ENCODE measurements around the gene CACNA1C. TPM values are rescaled to one million over a fixed set of nuclear protein-coding genes. Genes with fewer than 3 reads are reported as not detected.

Gene CACNA1C
- polyA plus RNA-seq, 1 of the 3 experiments (the other 2 are of a cell fraction), result 1.5 TPM

DNA sequence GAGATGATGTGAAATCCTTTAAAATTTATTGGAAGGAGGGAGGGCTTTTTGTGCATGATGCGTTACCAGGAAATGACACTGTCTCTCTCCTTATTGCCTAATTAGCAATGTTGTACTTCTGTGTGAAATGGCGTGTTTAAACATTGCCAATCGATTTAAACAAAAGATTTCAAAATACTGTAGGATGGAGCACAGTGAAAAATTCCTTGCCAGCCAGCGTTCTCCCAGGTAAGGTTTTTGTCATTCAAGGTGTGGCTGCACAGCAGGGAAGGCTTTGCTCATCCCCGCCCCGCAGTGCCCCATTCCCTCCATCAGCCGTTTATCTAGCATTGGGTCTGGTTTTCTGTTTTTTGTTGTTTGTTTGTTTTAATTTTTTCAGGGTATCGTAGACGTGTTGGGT lies 137.3 kb downstream of the CACNA1C start:
- Histone ChIP-seq H2AFZ (ENCODE audit: low read depth) (no peak overlapping the region), H3K4me2 (no peak overlapping the region), H3K9me3 (no peaks in the 10 kb centered on the region), H3K27ac (ENCODE audit: low read depth in 2 of 2, low read length in 1 of 2) (no peak overlapping the region), H3K79me2 (ENCODE audit: insufficient read depth) (no peaks in the 10 kb centered on the region), H3K4me3 (ENCODE audit: low read depth in 2 of 2, low read length in 1 of 2) (no peak overlapping the region), H3F3A (replicated peaks; ENCODE audit: insufficient read depth) (peaks cover 4% of the 10 kb centered on the region), H3K36me3 (replicated peaks in 1 of 2; ENCODE audit: control insufficient read depth in 1 of 2, insufficient read depth in 2 of 2, low read length in 1 of 2) (no peaks in the 10 kb centered on the region), H3K9ac (no peak overlapping the region), H4K20me1 (ENCODE audit: insufficient read depth) (no peaks in the 10 kb centered on the region), H3K9me2 (no peaks in the 10 kb centered on the region), H3K27me3 (ENCODE audit: insufficient read depth) (no peaks in the 10 kb centered on the region), H3K4me1 (ENCODE audit: control insufficient read depth in 1 of 2, insufficient read depth in 2 of 2, low read depth in 1 of 2, low read length in 1 of 2) (peaks cover 0 to 22% of the 10 kb centered on the region in 2 experiments; a peak in 1 of 4 replicates)
- POLR2A ChIA-PET, result no interaction called here
- 76% methylated on average over 9 of the region's 9 CpGs for WGBS (ENCODE audit: low lambda C conversion rate)
- CTCF ChIA-PET, result no interaction called here
- DNase-seq, result no peak
- no peak for TF ChIP-seq RAD21 (IDR thresholded peaks at IDR 0.05; ENCODE audit: low read length)
- no peak for TF ChIP-seq IRF3 (IDR thresholded peaks at IDR 0.05; ENCODE audit: low read depth, low read length)
- TF ChIP-seq SIN3A (IDR thresholded peaks at IDR 0.05; ENCODE audit: borderline replicate concordance, low read depth, low read length), result no peak
- TF ChIP-seq FOXM1 (IDR thresholded peaks at IDR 0.05; ENCODE audit: low read depth), result no peak
- no peak for TF ChIP-seq SMC3 (IDR thresholded peaks at IDR 0.05; ENCODE audit: low read depth, low read length)
- no peak for TF ChIP-seq CHD2 (IDR thresholded peaks at IDR 0.05; ENCODE audit: low read length, partially characterized antibody)
- TF ChIP-seq MXI1 (IDR thresholded peaks at IDR 0.05; ENCODE audit: low read depth, low read length), result no peak
- TF ChIP-seq, protein P1, sequence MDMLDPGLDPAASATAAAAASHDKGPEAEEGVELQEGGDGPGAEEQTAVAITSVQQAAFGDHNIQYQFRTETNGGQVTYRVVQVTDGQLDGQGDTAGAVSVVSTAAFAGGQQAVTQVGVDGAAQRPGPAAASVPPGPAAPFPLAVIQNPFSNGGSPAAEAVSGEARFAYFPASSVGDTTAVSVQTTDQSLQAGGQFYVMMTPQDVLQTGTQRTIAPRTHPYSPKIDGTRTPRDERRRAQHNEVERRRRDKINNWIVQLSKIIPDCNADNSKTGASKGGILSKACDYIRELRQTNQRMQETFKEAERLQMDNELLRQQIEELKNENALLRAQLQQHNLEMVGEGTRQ (IDR thresholded peaks at IDR 0.05; ENCODE audit: borderline replicate concordance, low read depth, low read length), result no peak
- no peak for TF ChIP-seq TCF12 (IDR thresholded peaks at IDR 0.05)
- no peak for TF ChIP-seq TAF1 (IDR thresholded peaks at IDR 0.05; ENCODE audit: borderline replicate concordance, low read depth, low read length)

DNA sequence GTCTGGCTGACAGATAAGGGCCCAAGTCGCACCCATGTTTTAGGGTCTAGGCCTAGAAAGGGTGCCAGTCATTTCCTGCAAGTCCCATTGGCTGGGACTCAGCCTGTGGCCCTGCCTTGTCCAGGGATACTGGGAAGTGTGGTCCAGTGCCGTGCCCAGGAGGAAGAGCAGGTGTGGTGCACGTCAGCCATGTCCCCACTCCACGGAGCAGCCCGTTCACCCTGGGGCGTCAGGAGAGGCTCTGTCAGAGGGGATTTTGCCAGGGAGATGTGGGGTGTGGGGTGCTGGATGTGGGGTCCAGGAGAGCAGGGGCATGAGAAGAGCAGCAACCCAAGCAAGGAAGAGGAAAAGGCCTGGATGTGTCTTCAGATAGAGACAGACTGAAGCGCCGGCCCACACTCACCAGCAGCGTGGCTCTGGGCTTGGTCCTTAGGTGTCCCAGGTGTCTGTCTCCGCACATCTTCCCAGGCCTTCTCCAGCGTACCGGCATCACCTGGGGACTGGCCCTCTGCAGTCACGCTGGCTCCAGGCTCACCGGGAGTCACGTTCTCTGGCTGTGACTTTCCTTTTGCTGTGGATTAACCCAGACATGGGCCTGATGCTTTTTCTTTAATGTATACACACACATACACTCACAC lies 138.2 kb downstream of the CACNA1C start:
- no peaks in the 10 kb centered on the region for H3K9me2 ChIP-seq
- ChIA-PET POLR2A (no interaction called here), CTCF (no interaction called here)
- no peak overlapping the region for H2AFZ ChIP-seq (ENCODE audit: low read depth)
- H3K79me2 ChIP-seq (ENCODE audit: insufficient read depth), result no peaks in the 10 kb centered on the region
- H3F3A ChIP-seq (replicated peaks; ENCODE audit: insufficient read depth), result peaks cover 4% of the 10 kb centered on the region
- H3K9me3 ChIP-seq, result no peaks in the 10 kb centered on the region
- DNase-seq, result no peak
- no peak for TF ChIP-seq MEF2A (IDR thresholded peaks at IDR 0.05; ENCODE audit: borderline replicate concordance, low read depth)
- TF ChIP-seq TCF12 (IDR thresholded peaks at IDR 0.05), result no peak
- TF ChIP-seq, protein P2, sequence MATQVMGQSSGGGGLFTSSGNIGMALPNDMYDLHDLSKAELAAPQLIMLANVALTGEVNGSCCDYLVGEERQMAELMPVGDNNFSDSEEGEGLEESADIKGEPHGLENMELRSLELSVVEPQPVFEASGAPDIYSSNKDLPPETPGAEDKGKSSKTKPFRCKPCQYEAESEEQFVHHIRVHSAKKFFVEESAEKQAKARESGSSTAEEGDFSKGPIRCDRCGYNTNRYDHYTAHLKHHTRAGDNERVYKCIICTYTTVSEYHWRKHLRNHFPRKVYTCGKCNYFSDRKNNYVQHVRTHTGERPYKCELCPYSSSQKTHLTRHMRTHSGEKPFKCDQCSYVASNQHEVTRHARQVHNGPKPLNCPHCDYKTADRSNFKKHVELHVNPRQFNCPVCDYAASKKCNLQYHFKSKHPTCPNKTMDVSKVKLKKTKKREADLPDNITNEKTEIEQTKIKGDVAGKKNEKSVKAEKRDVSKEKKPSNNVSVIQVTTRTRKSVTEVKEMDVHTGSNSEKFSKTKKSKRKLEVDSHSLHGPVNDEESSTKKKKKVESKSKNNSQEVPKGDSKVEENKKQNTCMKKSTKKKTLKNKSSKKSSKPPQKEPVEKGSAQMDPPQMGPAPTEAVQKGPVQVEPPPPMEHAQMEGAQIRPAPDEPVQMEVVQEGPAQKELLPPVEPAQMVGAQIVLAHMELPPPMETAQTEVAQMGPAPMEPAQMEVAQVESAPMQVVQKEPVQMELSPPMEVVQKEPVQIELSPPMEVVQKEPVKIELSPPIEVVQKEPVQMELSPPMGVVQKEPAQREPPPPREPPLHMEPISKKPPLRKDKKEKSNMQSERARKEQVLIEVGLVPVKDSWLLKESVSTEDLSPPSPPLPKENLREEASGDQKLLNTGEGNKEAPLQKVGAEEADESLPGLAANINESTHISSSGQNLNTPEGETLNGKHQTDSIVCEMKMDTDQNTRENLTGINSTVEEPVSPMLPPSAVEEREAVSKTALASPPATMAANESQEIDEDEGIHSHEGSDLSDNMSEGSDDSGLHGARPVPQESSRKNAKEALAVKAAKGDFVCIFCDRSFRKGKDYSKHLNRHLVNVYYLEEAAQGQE (IDR thresholded peaks at IDR 0.05; ENCODE audit: low read depth, low read length), result no peak
- no peak for TF ChIP-seq NRF1 (IDR thresholded peaks at IDR 0.05; ENCODE audit: low read depth, low read length)
- TF ChIP-seq POLR2AphosphoS5 (IDR thresholded peaks at IDR 0.05; ENCODE audit: low read depth, low read length), result no peak
- H3K27me3 ChIP-seq (ENCODE audit: insufficient read depth), result no peaks in the 10 kb centered on the region
- no peak overlapping the region for H3K4me3 ChIP-seq (ENCODE audit: low read depth in 2 of 2, low read length in 1 of 2)
- H3K4me1 ChIP-seq (ENCODE audit: control insufficient read depth in 1 of 2, insufficient read depth in 2 of 2, low read depth in 1 of 2, low read length in 1 of 2), result peaks cover 0 to 14% of the 10 kb centered on the region in 2 experiments; a peak in 1 of 4 replicates
- H3K4me2 ChIP-seq, result no peak overlapping the region
- H4K20me1 ChIP-seq (ENCODE audit: insufficient read depth), result no peaks in the 10 kb centered on the region
- no peak overlapping the region for H3K27ac ChIP-seq (ENCODE audit: low read depth in 2 of 2, low read length in 1 of 2)
- no peaks in the 10 kb centered on the region for H3K36me3 ChIP-seq (replicated peaks in 1 of 2; ENCODE audit: control insufficient read depth in 1 of 2, insufficient read depth in 2 of 2, low read length in 1 of 2)
- no peak overlapping the region for H3K9ac ChIP-seq
- 87% methylated on average over 13 of the region's 15 CpGs for WGBS (ENCODE audit: low lambda C conversion rate)
